Keratinocyte (primary cell): Measurements from ENCODE around the gene TNFRSF14. TPM values are rescaled to one million over a fixed set of nuclear protein-coding genes. Genes with fewer than 3 reads are reported as not detected.

Experiments used
- DNase-seq: peaks from one replicate; pipeline ENCODE4 v3.0.0-alpha.2; 2011; ENCODE audit warnings: low read depth, missing footprints, low spot score
- FAIRE-seq: peaks from 2 replicates; lab custom pipeline; 2011; peaks lifted over from hg19 to GRCh38; lab: Jason Lieb, UNC
- H2AFZ ChIP-seq: 2 replicates; pipeline ENCODE4 v1.6.0; 2012; ENCODE audit warnings: low read length, control low read depth, inconsistent platforms; ENCODE audit not compliant: control insufficient read depth
- H3K27ac ChIP-seq: 2 replicates; pipeline ENCODE4 v1.5.1; 2011; ENCODE audit warnings: low read length; ENCODE audit not compliant: control insufficient read depth, insufficient read depth
- H3K27me3 ChIP-seq: 3 replicates; pipeline ENCODE4 v1.6.0; 2011; ENCODE audit warnings: low read length; ENCODE audit not compliant: control insufficient read depth, insufficient read depth; ENCODE audit errors: extremely low read depth
- H3K36me3 ChIP-seq, 2 experiments: 2 replicates in 1 of 2; 3 replicates in 1 of 2; pipeline ENCODE4 v1.5.1; 2011; ENCODE audit warnings: low read length in 2 of 2, mild to moderate bottlenecking in 1 of 2; ENCODE audit not compliant: control insufficient read depth in 2 of 2, insufficient read depth in 2 of 2; ENCODE audit errors: extremely low read depth in 1 of 2
- H3K4me1 ChIP-seq: 3 replicates; pipeline ENCODE4 v1.5.1; 2011; ENCODE audit warnings: low read length; ENCODE audit not compliant: control insufficient read depth, insufficient read depth; ENCODE audit errors: extremely low read depth
- H3K4me2 ChIP-seq: 3 replicates; pipeline ENCODE4 v1.6.0; 2011; ENCODE audit warnings: low read depth, low read length; ENCODE audit not compliant: control insufficient read depth, insufficient read depth; ENCODE audit errors: extremely low read depth
- H3K4me3 ChIP-seq, 3 experiments: fragments of 200-600 bp in 1 of 3; sonication (generic) in 1 of 3; 2 replicates in 2 of 3; 3 replicates in 1 of 3; pipeline ENCODE4 v1.5.1; 2011 to 2016; ENCODE audit warnings: low read length in 3 of 3, mild to moderate bottlenecking in 3 of 3, control low read depth in 2 of 3, inconsistent platforms in 1 of 3, low read depth in 1 of 3, mixed read lengths in 1 of 3, mixed run types in 1 of 3, moderate library complexity in 1 of 3; ENCODE audit not compliant: control insufficient read depth in 2 of 3, insufficient read depth in 2 of 3; ENCODE audit errors: extremely low read depth in 1 of 3
- H3K79me2 ChIP-seq: 2 replicates; pipeline ENCODE4 v1.6.0; 2012; ENCODE audit warnings: low read length; ENCODE audit not compliant: control insufficient read depth, insufficient read depth
- H3K9ac ChIP-seq: 3 replicates; pipeline ENCODE4 v1.6.0; 2011; ENCODE audit warnings: low read length; ENCODE audit not compliant: control insufficient read depth, insufficient read depth; ENCODE audit errors: extremely low read depth
- H3K9me1 ChIP-seq: 3 replicates; pipeline ENCODE4 v1.6.0; 2011; ENCODE audit warnings: low read length; ENCODE audit not compliant: control insufficient read depth, insufficient read depth; ENCODE audit errors: extremely low read depth
- H3K9me3 ChIP-seq: 2 replicates; pipeline ENCODE4 v1.5.1; 2012; ENCODE audit warnings: low read depth, low read length; ENCODE audit not compliant: control insufficient read depth
- H4K20me1 ChIP-seq: 3 replicates; pipeline ENCODE4 v1.6.0; 2011; ENCODE audit warnings: low read length; ENCODE audit not compliant: control insufficient read depth, insufficient read depth; ENCODE audit errors: extremely low read depth
- EZH2 ChIP-seq: IDR thresholded peaks from one replicate; pipeline ENCODE4 v1.6.1; 2012; ENCODE audit warnings: inconsistent platforms, mild to moderate bottlenecking, low read length, moderate library complexity
- dilution Hi-C: fragments of 300-500 bp; cut with MboI; formaldehyde crosslinking; loops from one replicate; pipeline ENCODE4 v1.7.0; 2020; ENCODE audit warnings: low sequenced_read_pairs; ENCODE audit not compliant: extremely low pct_ligation_motif_present
- polyA plus RNA-seq, 5 experiments: library from polyadenylated mRNA; depleted of rRNA in 3 of 5; stranded (reverse) in 3 of 5; stranded (forward) in 1 of 5; unstranded in 1 of 5; fragments of >200 nt; gene quantifications; 1 replicate in 1 of 5; 2 replicates in 3 of 5; 3 replicates in 1 of 5; pipeline versions ENCODE4 v1.2.1 to v1.2.3, GENCODE V29; 2011 to 2012; ENCODE audit warnings: missing spikeins in 2 of 5, low read depth in 1 of 5, low replicate concordance in 1 of 5
- TF ChIP-seq, protein P1 (sequence below), 3 experiments: IDR thresholded peaks in 1 of 3; conservative IDR thresholded peaks in 1 of 3; optimal IDR thresholded peaks in 1 of 3; 2 replicates in 2 of 3; 3 replicates in 1 of 3; pipeline versions ENCODE3 to v1.5.1; 2011; ENCODE audit warnings: low read length in 3 of 3, mild to moderate bottlenecking in 3 of 3, moderate library complexity in 2 of 3, control low read depth in 1 of 3, inconsistent platforms in 1 of 3; ENCODE audit not compliant: insufficient read depth in 2 of 3; ENCODE audit errors: extremely low read depth in 1 of 3

The TNFRSF14 gene
- polyA plus RNA-seq, 1 donor (not counting 4 experiments of a cell fraction or from before 2014, with no cell fraction given) = 5.2 TPM

DNA sequence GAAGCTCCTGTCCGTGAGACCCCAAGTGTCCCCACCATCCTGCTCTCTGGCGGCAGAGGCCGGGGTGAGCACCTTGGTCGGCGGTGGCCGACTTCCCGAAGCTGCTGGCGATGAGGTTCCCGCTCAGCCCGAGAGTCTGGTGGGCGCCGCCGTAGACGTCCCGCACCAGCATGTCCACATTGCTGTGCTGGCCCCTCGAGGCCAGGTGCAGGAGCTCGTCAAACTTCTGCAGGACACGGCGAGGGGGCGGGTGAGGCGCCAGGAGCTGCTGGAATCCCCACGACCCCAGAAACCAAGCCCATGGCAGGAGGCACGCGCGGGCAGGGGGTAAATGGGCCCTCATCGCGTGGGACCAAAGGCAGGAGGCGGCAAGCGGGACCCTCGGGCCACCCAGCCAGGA lies 36.4 kb upstream of the TNFRSF14 start:
- TF ChIP-seq, protein P1, sequence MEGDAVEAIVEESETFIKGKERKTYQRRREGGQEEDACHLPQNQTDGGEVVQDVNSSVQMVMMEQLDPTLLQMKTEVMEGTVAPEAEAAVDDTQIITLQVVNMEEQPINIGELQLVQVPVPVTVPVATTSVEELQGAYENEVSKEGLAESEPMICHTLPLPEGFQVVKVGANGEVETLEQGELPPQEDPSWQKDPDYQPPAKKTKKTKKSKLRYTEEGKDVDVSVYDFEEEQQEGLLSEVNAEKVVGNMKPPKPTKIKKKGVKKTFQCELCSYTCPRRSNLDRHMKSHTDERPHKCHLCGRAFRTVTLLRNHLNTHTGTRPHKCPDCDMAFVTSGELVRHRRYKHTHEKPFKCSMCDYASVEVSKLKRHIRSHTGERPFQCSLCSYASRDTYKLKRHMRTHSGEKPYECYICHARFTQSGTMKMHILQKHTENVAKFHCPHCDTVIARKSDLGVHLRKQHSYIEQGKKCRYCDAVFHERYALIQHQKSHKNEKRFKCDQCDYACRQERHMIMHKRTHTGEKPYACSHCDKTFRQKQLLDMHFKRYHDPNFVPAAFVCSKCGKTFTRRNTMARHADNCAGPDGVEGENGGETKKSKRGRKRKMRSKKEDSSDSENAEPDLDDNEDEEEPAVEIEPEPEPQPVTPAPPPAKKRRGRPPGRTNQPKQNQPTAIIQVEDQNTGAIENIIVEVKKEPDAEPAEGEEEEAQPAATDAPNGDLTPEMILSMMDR (optimal IDR thresholded peaks at IDR 0.05 in 1 of 3, IDR thresholded peaks at IDR 0.05 in 1 of 3, conservative IDR thresholded peaks at IDR 0.05 in 1 of 3; ENCODE audit: extremely low read depth in 1 of 3, insufficient read depth in 2 of 3, low read length in 3 of 3) = no peak
- no peak for TF ChIP-seq EZH2
- Histone ChIP-seq H3K9ac (no peak overlapping the region), H3K79me2 (peaks cover 34% of the 10 kb centered on the region), H2AFZ (no peak overlapping the region), H3K27ac (no peak overlapping the region), H4K20me1 (peaks cover 3% of the 10 kb centered on the region), H3K9me1 (no peaks in the 10 kb centered on the region), H3K36me3 (peaks cover 33 to 34% of the 10 kb centered on the region in 2 experiments), H3K9me3 (no peaks in the 10 kb centered on the region), H3K4me1 (peaks cover 2% of the 10 kb centered on the region), H3K27me3 (no peaks in the 10 kb centered on the region), H3K4me3 (no peak overlapping the region), H3K4me2 (no peak overlapping the region)
- dilution Hi-C loops = no loop called here
- FAIRE-seq (no peak), DNase-seq (no peak)

DNA sequence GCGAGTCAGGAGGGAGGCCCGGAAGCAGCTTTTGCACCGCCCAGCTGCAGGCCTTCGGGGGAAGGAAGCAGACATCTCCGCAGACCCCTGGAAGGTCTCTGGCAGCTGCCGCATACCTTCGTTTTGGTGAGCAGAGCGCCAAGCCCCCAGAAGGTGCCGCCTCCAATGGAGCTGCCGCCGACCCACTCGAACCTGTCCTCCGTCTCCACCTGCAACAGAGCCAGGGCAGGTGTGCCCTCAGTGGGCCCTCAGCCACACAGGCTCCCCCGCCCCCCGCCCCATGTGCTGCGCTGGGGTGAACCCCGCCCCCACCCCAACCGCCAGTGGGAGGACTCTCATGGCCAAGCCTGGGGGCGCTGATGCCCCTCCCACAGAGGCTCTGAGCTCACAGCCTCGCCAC lies 36.0 kb upstream of the TNFRSF14 start:
- Histone ChIP-seq H3K4me1 (peaks cover 7% of the 10 kb centered on the region), H3K9ac (no peak overlapping the region), H3K9me1 (no peaks in the 10 kb centered on the region), H3K27ac (no peak overlapping the region), H3K4me3 (no peak overlapping the region), H3K9me3 (no peaks in the 10 kb centered on the region), H4K20me1 (peaks cover 3% of the 10 kb centered on the region), H3K36me3 (peaks cover 33 to 34% of the 10 kb centered on the region in 2 experiments), H3K79me2 (peaks cover 39% of the 10 kb centered on the region), H3K4me2 (no peak overlapping the region), H2AFZ (no peak overlapping the region), H3K27me3 (no peaks in the 10 kb centered on the region)
- TF ChIP-seq EZH2 = no peak
- TF ChIP-seq, protein P1 (optimal IDR thresholded peaks at IDR 0.05 in 1 of 3, IDR thresholded peaks at IDR 0.05 in 1 of 3, conservative IDR thresholded peaks at IDR 0.05 in 1 of 3; ENCODE audit: extremely low read depth in 1 of 3, insufficient read depth in 2 of 3, low read length in 3 of 3) = no peak
- DNase-seq (no peak), FAIRE-seq (no peak)
- dilution Hi-C loops = no loop called here
